ENCODE data around the gene ETNK2. TPM values are rescaled to one million over a fixed set of nuclear protein-coding genes. Genes with fewer than 3 reads are reported as not detected.
"Not testable (repeated sequence)": the region's sequence is repeated elsewhere in the genome, so short reads cannot be mapped to it uniquely, and the experiment has no call there.

ETNK2 gene
- total and polyA plus RNA-seq, 2 of the 13 experiments (the other 11 are each of a cell fraction or from before 2014, with no cell fraction given) = 15.5 to 42.8 TPM

DNA sequence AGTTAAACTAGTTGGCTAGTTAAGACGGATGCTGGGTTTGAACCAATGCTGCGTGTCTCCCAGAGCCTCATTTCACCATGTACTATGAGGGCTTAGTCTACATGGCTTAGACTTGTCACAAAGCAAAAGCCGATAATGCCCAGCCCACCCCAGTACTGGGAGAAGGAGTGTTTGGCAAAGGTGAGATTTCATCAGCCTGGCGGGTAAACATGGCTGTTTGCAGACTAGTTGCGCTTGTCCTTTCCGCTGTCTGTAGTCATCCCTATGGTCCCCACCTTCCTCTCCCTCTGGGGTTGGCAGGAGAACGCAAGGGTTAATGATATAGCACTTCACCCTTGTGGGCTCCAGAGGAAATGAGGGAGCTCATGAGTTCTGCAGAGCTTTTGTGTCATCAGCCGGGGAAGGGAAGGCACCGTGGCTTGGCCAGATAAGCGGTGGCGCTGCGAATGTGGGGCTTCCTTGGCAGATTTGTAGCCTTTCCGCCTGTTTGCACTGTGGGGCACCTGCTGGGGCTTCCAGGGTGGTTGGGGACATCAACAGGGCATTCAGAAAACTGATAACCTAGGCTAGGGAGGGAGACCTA is 49.7 kb downstream of the ETNK2 start (continued):
- TF ChIP-seq, protein P1, sequence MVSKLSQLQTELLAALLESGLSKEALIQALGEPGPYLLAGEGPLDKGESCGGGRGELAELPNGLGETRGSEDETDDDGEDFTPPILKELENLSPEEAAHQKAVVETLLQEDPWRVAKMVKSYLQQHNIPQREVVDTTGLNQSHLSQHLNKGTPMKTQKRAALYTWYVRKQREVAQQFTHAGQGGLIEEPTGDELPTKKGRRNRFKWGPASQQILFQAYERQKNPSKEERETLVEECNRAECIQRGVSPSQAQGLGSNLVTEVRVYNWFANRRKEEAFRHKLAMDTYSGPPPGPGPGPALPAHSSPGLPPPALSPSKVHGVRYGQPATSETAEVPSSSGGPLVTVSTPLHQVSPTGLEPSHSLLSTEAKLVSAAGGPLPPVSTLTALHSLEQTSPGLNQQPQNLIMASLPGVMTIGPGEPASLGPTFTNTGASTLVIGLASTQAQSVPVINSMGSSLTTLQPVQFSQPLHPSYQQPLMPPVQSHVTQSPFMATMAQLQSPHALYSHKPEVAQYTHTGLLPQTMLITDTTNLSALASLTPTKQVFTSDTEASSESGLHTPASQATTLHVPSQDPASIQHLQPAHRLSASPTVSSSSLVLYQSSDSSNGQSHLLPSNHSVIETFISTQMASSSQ (IDR thresholded peaks at IDR 0.05; ENCODE audit: low read depth) = no peak
- TF ChIP-seq, protein P1 (CRISPR knock-in tag; IDR thresholded peaks at IDR 0.05; ENCODE audit: borderline replicate concordance) = no peak
- TF ChIP-seq, protein P2, sequence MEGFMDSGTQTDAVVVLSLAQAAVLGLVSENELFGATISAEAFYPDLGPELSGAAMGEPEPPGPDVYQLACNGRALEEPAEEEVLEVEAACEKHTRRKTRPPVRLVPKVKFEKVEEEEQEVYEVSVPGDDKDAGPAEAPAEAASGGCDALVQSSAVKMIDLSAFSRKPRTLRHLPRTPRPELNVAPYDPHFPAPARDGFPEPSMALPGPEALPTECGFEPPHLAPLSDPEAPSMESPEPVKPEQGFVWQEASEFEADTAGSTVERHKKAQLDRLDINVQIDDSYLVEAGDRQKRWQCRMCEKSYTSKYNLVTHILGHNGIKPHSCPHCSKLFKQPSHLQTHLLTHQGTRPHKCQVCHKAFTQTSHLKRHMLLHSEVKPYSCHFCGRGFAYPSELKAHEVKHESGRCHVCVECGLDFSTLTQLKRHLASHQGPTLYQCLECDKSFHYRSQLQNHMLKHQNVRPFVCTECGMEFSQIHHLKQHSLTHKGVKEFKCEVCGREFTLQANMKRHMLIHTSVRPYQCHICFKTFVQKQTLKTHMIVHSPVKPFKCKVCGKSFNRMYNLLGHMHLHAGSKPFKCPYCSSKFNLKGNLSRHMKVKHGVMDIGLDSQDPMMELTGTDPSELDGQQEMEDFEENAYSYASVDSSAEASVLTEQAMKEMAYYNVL (CRISPR knock-in tag; IDR thresholded peaks at IDR 0.05; ENCODE audit: borderline replicate concordance) = peak; percentile 77; the same call in 1 of the 2 replicates
- no peak for TF ChIP-seq RAD51 (IDR thresholded peaks at IDR 0.05; ENCODE audit: borderline replicate concordance)
- TF ChIP-seq GTF3A (CRISPR knock-in tag; conservative IDR thresholded peaks at IDR 0.05) = no peak

DNA sequence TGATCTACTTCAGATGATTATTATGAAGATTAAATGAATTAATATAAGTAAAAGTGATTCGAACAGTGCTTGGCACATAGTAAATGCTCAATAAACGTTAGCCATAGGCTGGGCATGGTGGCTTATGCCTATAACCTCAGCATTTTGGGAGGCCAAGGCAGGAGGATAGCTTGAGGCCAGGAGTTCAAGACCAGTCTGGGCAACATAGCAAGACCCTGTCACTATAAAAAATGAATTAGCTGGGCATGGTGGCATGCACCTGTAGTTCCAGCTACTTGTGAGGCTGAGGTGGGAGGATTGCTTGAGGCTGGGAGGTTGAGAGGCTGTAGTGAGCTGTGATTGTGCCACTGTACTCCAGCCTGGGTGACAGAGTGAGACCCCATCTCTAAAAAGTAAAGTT is 52.1 kb downstream of the ETNK2 start:
- H3K4me2 ChIP-seq (ENCODE audit: low read depth, low read length); H3K9me3 ChIP-seq (ENCODE audit: low read length); CTCF ChIA-PET (ENCODE audit: low intra/inter-chr PET ratio, low total read pairs); H2AFZ ChIP-seq (ENCODE audit: low read length); H3K27me3 ChIP-seq (ENCODE audit: control insufficient read depth in 1 of 2, insufficient read depth in 2 of 2, low read length in 2 of 2); ATAC-seq; DNase-seq (ENCODE audit: low spot score); BruUV-seq (replicated peaks); H4K20me1 ChIP-seq (ENCODE audit: insufficient read depth, low read length); POLR2A ChIA-PET; intact Hi-C loops (cut with micrococcal nuclease; ENCODE audit: unreplicated experiment); H3K27ac ChIP-seq (ENCODE audit: extremely low read length, insufficient read depth, low read length); H3K4me3 ChIP-seq (replicated peaks in 1 of 3; ENCODE audit: insufficient read depth in 1 of 3, low read depth in 2 of 3, low read length in 3 of 3); H3K9ac ChIP-seq (ENCODE audit: insufficient read depth, low read depth, low read length); in situ Hi-C loops (cut with HindIII; ENCODE audit: extremely low pct_ligation_motif_present, low pct_unique_long_range_greater_than_20kb); H3K36me3 ChIP-seq (replicated peaks in 1 of 2; ENCODE audit: control insufficient read depth in 1 of 2, insufficient read depth in 2 of 2, low read length in 2 of 2); FAIRE-seq: not testable (repeated sequence)
- 91% methylated on average over 2 of the region's 2 CpGs for WGBS (ENCODE audit: low lambda C conversion rate)
- peaks cover 91% of the 10 kb centered on the region for H3K4me1 ChIP-seq (ENCODE audit: insufficient read depth, low read length)
- H3K79me2 ChIP-seq (ENCODE audit: insufficient read depth, low read length) = peaks cover 86% of the 10 kb centered on the region
